Measurements from ENCODE around the gene SATB2. TPM values are rescaled to one million over a fixed set of nuclear protein-coding genes. Genes with fewer than 3 reads are reported as not detected.
A peak's percentile ranks its signal among the peaks of the same experiment; 100 is the strongest.

The SATB2 gene
- total RNA-seq, 1 donor from 2014 or later, result 3.9 TPM

DNA sequence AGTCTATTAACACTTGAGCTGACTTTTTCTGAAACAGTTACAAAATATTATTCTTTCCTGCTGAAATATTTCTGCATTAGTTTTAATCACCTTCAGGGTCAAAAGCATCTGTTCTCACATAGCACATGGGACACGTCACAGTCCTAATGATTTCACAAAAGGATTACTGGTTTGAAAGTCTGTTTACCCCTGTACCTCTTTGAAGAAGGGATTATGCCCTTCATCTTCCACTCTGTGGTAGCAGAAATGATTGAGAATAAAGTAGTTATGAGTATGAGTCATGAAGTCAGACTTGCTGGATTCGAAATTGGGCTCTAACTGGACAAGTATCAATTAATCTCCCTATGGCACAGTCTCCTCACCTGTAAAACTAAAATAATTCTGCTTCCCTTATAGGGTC is 121.2 kb downstream of the SATB2 start:
- no peak overlapping the region for H3K4me3 ChIP-seq
- TF ChIP-seq CTCF (IDR thresholded peaks at IDR 0.05), result no peak
- H3K27me3 ChIP-seq, result no peaks in the 10 kb centered on the region
- intact Hi-C loops (cut with DNase I), result no loop called here
- ATAC-seq (no peak), DNase-seq (no peak)
- H3K36me3 ChIP-seq, result no peaks in the 10 kb centered on the region
- H3K9me3 ChIP-seq, result no peaks in the 10 kb centered on the region
- H3K4me1 ChIP-seq, result no peaks in the 10 kb centered on the region
- H3K27ac ChIP-seq, result no peak overlapping the region

DNA sequence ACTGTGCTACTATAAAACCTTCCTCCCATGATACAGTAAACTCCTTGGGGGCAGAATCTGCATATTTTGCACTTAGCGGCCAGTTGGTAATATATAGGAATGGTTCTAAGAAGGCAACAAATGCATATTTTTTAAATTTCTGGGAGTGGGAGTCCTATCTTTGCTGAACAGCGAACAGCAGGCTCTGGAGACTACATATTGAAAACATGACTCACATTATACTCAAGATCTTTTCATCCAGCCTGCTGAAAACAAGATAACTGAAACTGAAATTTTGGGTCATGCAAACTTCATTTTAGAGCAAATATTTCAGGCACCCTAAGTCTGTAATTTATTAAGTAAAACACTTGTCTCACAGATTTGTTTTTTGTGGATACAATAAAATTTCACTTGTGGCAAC is 122.2 kb downstream of the SATB2 start:
- DNase-seq (no peak), ATAC-seq (no peak)
- Histone ChIP-seq H3K27me3 (no peaks in the 10 kb centered on the region), H3K9me3 (no peaks in the 10 kb centered on the region), H3K4me3 (no peak overlapping the region), H3K27ac (no peak overlapping the region), H3K4me1 (no peaks in the 10 kb centered on the region), H3K36me3 (no peaks in the 10 kb centered on the region)
- no peak for TF ChIP-seq CTCF (IDR thresholded peaks at IDR 0.05)
- intact Hi-C loops (cut with DNase I), result no loop called here

GRCh38 chr2:199329466-199329865 is 128.3 kb downstream of the SATB2 start:
- ATAC-seq (no peak), DNase-seq (no peak)
- Histone ChIP-seq H3K36me3 (no peaks in the 10 kb centered on the region), H3K4me1 (no peaks in the 10 kb centered on the region), H3K27ac (no peak overlapping the region), H3K27me3 (no peaks in the 10 kb centered on the region), H3K4me3 (no peak overlapping the region), H3K9me3 (no peaks in the 10 kb centered on the region)
- intact Hi-C loops (cut with DNase I), result no loop called here
- TF ChIP-seq CTCF (IDR thresholded peaks at IDR 0.05), result no peak

- H3K27me3 ChIP-seq, result no peaks in the 10 kb centered on the region
- no peak for TF ChIP-seq CTCF (IDR thresholded peaks at IDR 0.05)
Measured at GRCh38 chr2:199329031-199329430, 128.7 kb downstream of the SATB2 start.

GRCh38 chr2:199325881-199326280 is 131.9 kb downstream of the SATB2 start:
- DNase-seq (no peak), ATAC-seq (no peak)
- intact Hi-C loops (cut with DNase I), result no loop called here
- Histone ChIP-seq H3K4me3 (no peak overlapping the region), H3K27ac (no peak overlapping the region), H3K9me3 (no peaks in the 10 kb centered on the region), H3K4me1 (no peaks in the 10 kb centered on the region), H3K27me3 (no peaks in the 10 kb centered on the region), H3K36me3 (no peaks in the 10 kb centered on the region)
- TF ChIP-seq CTCF (IDR thresholded peaks at IDR 0.05), result no peak

More at GRCh38 chr2:199329031-199329430, 128.7 kb downstream of the SATB2 start:
- DNase-seq, result no peak
- intact Hi-C loops (cut with DNase I), result no loop called here
- H3K4me1 ChIP-seq, result no peaks in the 10 kb centered on the region
- ATAC-seq, result peak; percentile 36
- H3K9me3 ChIP-seq, result no peaks in the 10 kb centered on the region
- no peak overlapping the region for H3K4me3 ChIP-seq
- no peak overlapping the region for H3K27ac ChIP-seq
- H3K36me3 ChIP-seq, result no peaks in the 10 kb centered on the region

DNA sequence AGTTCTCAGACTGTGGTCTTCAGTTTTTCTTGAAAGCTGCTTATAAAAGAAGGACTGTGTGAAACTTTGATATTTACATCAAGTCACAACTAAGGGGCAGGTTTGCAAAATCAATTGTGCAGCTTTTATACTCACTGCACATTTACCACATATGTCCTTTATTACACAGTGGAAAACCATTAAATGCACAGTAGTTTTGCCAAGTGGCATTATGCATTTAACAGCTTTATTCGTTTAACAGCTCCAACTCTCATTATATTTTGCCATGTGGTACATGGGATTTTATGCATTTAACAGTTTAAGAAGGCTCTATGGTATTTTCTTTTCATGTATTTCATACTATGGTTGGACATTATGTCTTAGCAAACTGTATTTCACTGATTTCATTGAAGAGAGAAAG is 135.6 kb downstream of the SATB2 start:
- no peaks in the 10 kb centered on the region for H3K9me3 ChIP-seq
- no peaks in the 10 kb centered on the region for H3K27me3 ChIP-seq
- no peak overlapping the region for H3K4me3 ChIP-seq
- ATAC-seq, result no peak
- H3K4me1 ChIP-seq, result no peaks in the 10 kb centered on the region
- intact Hi-C loops (cut with DNase I), result no loop called here
- TF ChIP-seq CTCF (IDR thresholded peaks at IDR 0.05), result no peak
- no peaks in the 10 kb centered on the region for H3K36me3 ChIP-seq
- no peak for DNase-seq
- no peak overlapping the region for H3K27ac ChIP-seq

Measured in upper lobe of right lung (tissue), 1 donor.